MM.1S (cell line): ENCODE measurements around the gene GALNTL6.

ENCODE experiments used
- DNase-seq: peaks from one replicate; pipeline ENCODE4 v3.0.0-alpha.2; 2015
- H2AFZ ChIP-seq: fragments of 300-600 bp; sonication (generic); 2 replicates; pipeline ENCODE4 v1.6.0; 2016; ENCODE audit warnings: antibody characterized with exemption, low read length
- H3F3A ChIP-seq: fragments of 300-600 bp; sonication (generic); 2 replicates; pipeline ENCODE4 v1.6.1; 2016; ENCODE audit warnings: mild to moderate bottlenecking, antibody characterized with exemption, low read length, moderate library complexity, mixed read lengths; ENCODE audit not compliant: insufficient read depth
- H3K27ac ChIP-seq: fragments of 300-600 bp; sonication (generic); 2 replicates; pipeline ENCODE4 v1.5.1; 2016; ENCODE audit warnings: mild to moderate bottlenecking, low read length
- H3K27me3 ChIP-seq: fragments of 300-600 bp; sonication (generic); replicated peaks from 2 replicates; pipeline ENCODE4 v1.6.0; 2016; ENCODE audit warnings: low read length; ENCODE audit not compliant: insufficient read depth
- H3K36me3 ChIP-seq: fragments of 300-600 bp; sonication (generic); replicated peaks from 2 replicates; pipeline ENCODE4 v1.6.1; 2016; ENCODE audit warnings: mild to moderate bottlenecking, low read length, mixed read lengths; ENCODE audit not compliant: insufficient read depth
- H3K4me1 ChIP-seq: fragments of 300-600 bp; sonication (generic); 2 replicates; pipeline ENCODE4 v1.6.1; 2016; ENCODE audit warnings: low read length, mixed read lengths
- H3K4me2 ChIP-seq: fragments of 300-600 bp; sonication (generic); 2 replicates; pipeline ENCODE4 v1.6.0; 2016; ENCODE audit warnings: low read depth, low read length
- H3K4me3 ChIP-seq: fragments of 300-600 bp; sonication (generic); 2 replicates; pipeline ENCODE4 v1.5.1; 2016; ENCODE audit warnings: low read length, mixed read lengths
- H3K79me2 ChIP-seq: fragments of 300-600 bp; sonication (generic); 2 replicates; pipeline ENCODE4 v1.6.1; 2016; ENCODE audit warnings: mixed run types, low read length, mixed read lengths
- H3K9ac ChIP-seq: fragments of 300-600 bp; sonication (generic); 2 replicates; pipeline ENCODE4 v1.6.1; 2016; ENCODE audit warnings: low read length, mixed read lengths
- H3K9me2 ChIP-seq: fragments of 300-600 bp; sonication (generic); replicated peaks from 2 replicates; pipeline ENCODE4 v1.6.1; 2016; ENCODE audit warnings: mild to moderate bottlenecking, low read length, mixed read lengths; ENCODE audit not compliant: insufficient read depth
- H3K9me3 ChIP-seq: fragments of 300-600 bp; sonication (generic); replicated peaks from 2 replicates; pipeline ENCODE4 v1.6.1; 2016; ENCODE audit warnings: mild to moderate bottlenecking, low read length, mixed read lengths; ENCODE audit not compliant: insufficient read depth
- H4K20me1 ChIP-seq: fragments of 300-600 bp; sonication (generic); 2 replicates; pipeline ENCODE4 v1.6.1; 2016; ENCODE audit warnings: mild to moderate bottlenecking, low read length, moderate library complexity, mixed read lengths; ENCODE audit not compliant: insufficient read depth
- EZH2 ChIP-seq: fragments of 300-600 bp; sonication (generic); optimal IDR thresholded peaks from 2 replicates; pipeline ENCODE3; 2017; ENCODE audit warnings: low read depth, mild to moderate bottlenecking, antibody characterized with exemption, low read length, mixed read lengths
- EZH2phosphoT487 ChIP-seq: fragments of 300-600 bp; sonication (generic); IDR thresholded peaks from 2 replicates; pipeline ENCODE4 v1.6.1; 2018; ENCODE audit warnings: antibody characterized with exemption, low read length
- TF ChIP-seq, protein P1 (sequence below): fragments of 300-600 bp; sonication (generic); IDR thresholded peaks from 2 replicates; pipeline ENCODE4 v1.5.1; 2016; ENCODE audit warnings: antibody characterized with exemption, low read length, mixed read lengths

Gene GALNTL6

GRCh38 chr4:172716291-172716690 is 903.1 kb downstream of the GALNTL6 start:
- no peaks in the 10 kb centered on the region for H3K79me2 ChIP-seq
- no peaks in the 10 kb centered on the region for H3K4me1 ChIP-seq
- H3K4me3 ChIP-seq, result no peak overlapping the region
- DNase-seq, result no peak
- H3K36me3 ChIP-seq, result no peaks in the 10 kb centered on the region
- no peak for TF ChIP-seq EZH2phosphoT487
- TF ChIP-seq, protein P1, sequence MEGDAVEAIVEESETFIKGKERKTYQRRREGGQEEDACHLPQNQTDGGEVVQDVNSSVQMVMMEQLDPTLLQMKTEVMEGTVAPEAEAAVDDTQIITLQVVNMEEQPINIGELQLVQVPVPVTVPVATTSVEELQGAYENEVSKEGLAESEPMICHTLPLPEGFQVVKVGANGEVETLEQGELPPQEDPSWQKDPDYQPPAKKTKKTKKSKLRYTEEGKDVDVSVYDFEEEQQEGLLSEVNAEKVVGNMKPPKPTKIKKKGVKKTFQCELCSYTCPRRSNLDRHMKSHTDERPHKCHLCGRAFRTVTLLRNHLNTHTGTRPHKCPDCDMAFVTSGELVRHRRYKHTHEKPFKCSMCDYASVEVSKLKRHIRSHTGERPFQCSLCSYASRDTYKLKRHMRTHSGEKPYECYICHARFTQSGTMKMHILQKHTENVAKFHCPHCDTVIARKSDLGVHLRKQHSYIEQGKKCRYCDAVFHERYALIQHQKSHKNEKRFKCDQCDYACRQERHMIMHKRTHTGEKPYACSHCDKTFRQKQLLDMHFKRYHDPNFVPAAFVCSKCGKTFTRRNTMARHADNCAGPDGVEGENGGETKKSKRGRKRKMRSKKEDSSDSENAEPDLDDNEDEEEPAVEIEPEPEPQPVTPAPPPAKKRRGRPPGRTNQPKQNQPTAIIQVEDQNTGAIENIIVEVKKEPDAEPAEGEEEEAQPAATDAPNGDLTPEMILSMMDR, result no peak
- TF ChIP-seq EZH2, result no peak
- no peak overlapping the region for H2AFZ ChIP-seq
- H3K27me3 ChIP-seq, result no peaks in the 10 kb centered on the region
- H3K4me2 ChIP-seq, result no peak overlapping the region
- no peaks in the 10 kb centered on the region for H3K9me2 ChIP-seq
- no peak overlapping the region for H3K27ac ChIP-seq
- no peaks in the 10 kb centered on the region for H4K20me1 ChIP-seq
- H3K9me3 ChIP-seq, result no peaks in the 10 kb centered on the region
- no peaks in the 10 kb centered on the region for H3F3A ChIP-seq
- no peak overlapping the region for H3K9ac ChIP-seq

- Histone ChIP-seq H3K79me2 (no peaks in the 10 kb centered on the region), H3K4me3 (no peak overlapping the region), H3K9me3 (no peaks in the 10 kb centered on the region), H3K36me3 (no peaks in the 10 kb centered on the region), H3F3A (no peaks in the 10 kb centered on the region), H3K9me2 (no peaks in the 10 kb centered on the region), H2AFZ (no peak overlapping the region), H3K4me1 (no peaks in the 10 kb centered on the region), H3K27ac (no peak overlapping the region), H4K20me1 (no peaks in the 10 kb centered on the region), H3K4me2 (no peak overlapping the region), H3K9ac (no peak overlapping the region), H3K27me3 (no peaks in the 10 kb centered on the region)
- TF ChIP-seq EZH2phosphoT487 (no peak), EZH2 (no peak)
- TF ChIP-seq, protein P1, result no peak
- DNase-seq, result no peak
Observed at GRCh38 chr4:172721659-172722058, 908.5 kb downstream of the GALNTL6 start.

- H3K27me3 ChIP-seq, result no peaks in the 10 kb centered on the region
- no peak overlapping the region for H2AFZ ChIP-seq
- no peak for DNase-seq
- no peak overlapping the region for H3K4me2 ChIP-seq
- no peaks in the 10 kb centered on the region for H3K9me3 ChIP-seq
- H3F3A ChIP-seq, result no peaks in the 10 kb centered on the region
- no peaks in the 10 kb centered on the region for H3K36me3 ChIP-seq
- no peaks in the 10 kb centered on the region for H3K9me2 ChIP-seq
- no peak overlapping the region for H3K4me3 ChIP-seq
- no peak overlapping the region for H3K9ac ChIP-seq
- TF ChIP-seq, protein P1, result no peak
- TF ChIP-seq EZH2 (no peak), EZH2phosphoT487 (no peak)
- no peaks in the 10 kb centered on the region for H4K20me1 ChIP-seq
- no peaks in the 10 kb centered on the region for H3K79me2 ChIP-seq
- no peaks in the 10 kb centered on the region for H3K4me1 ChIP-seq
- H3K27ac ChIP-seq, result no peak overlapping the region
Observed at GRCh38 chr4:172725581-172725980, 912.4 kb downstream of the GALNTL6 start.
